ENCODE data around the gene GCHFR.
A peak's percentile ranks its signal among the peaks of the same experiment; 100 is the strongest.

Gene GCHFR

DNA sequence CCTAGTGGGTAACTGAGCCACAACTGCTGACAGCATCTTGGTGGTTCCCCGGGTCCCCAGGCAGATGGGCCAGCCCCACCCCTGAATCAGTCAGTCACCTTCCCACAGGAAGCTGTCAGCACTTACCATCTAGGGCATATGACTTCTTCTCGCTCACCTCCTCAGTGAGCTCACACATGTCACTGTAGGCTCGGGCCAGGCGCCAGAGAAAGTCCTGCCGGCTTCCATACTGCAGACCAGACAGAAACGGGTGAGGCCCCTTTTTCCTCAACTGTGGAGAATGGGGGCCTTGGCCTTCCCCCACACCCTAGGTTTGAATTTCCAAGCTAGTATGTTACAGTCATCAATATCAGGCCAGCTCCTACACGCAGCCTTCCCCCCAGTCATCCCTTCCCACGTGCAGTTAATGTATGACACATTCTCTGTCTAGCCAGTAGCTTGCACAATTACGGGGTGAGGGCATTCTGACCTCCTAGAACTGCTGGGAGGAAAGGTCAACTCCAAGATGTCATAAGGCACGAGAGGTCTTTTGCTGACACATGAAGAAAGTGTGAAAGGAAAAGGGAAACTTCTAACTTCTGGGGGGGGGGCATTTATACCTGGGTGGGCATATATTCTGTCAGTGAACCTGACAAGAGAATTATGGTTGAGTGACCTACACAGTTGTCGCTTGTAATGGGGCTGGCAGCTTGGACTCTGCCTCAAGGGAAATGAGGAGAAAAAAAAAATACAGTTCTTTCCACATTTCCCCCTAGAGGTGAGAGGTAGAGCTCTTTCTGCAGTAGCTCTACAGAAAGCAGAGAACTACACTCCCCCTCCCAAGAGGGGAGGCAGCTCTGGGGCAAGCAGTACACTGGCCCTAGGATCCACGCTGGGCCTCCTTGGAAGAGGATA lies 19.7 kb upstream of the GCHFR start:
- Histone ChIP-seq H3K4me1 (ENCODE audit: control extremely low read depth in 1 of 4, control insufficient read depth in 4 of 4, insufficient read depth in 4 of 4, low read length in 3 of 4) (peaks cover 0 to 35% (median 32%) of the 10 kb centered on the region in 4 experiments), H3K4me3 (ENCODE audit: control insufficient read depth in 1 of 7, extremely low read depth in 1 of 7, insufficient read depth in 4 of 7, low read depth in 2 of 7, low read length in 6 of 7) (no peak overlapping the region), H3K9me3 (ENCODE audit: control extremely low read depth in 1 of 5, control insufficient read depth in 4 of 5, insufficient read depth in 2 of 5, low read depth in 1 of 5, low read length in 4 of 5) (no peaks in the 10 kb centered on the region), H3K36me3 (ENCODE audit: control insufficient read depth in 4 of 4, insufficient read depth in 4 of 4, low read length in 3 of 4) (peaks cover 9 to 68% (median 52%) of the 10 kb centered on the region in 4 experiments), H3K27ac (ENCODE audit: insufficient read depth in 1 of 2, low read depth in 1 of 2, low read length in 2 of 2, poor library complexity in 1 of 2, severe bottlenecking in 2 of 2) (peak overlapping the region in 1 of 2 experiments; percentile 34), H3K27me3 (replicated peaks in 2 of 5; ENCODE audit: control insufficient read depth in 4 of 5, insufficient read depth in 5 of 5, low read length in 4 of 5) (no peaks in the 10 kb centered on the region)
- 95% methylated on average over 10 of the region's 12 CpGs for WGBS (ENCODE audit: insufficient coverage)
- ChIA-PET POLR2A (no interaction called here), CTCF (interaction anchor here (0.6 to 13.4 kb wide), 14 partner anchors 9 to 150 kb away, joined by 3 to 204 read pairs (median 4); partner anchors contain the start of genes C15orf62, RAD51 and VPS18)
- peak in 1 of 3 donors; percentile 26 for DNase-seq

GRCh38 chr15:40744815-40745152 lies 19.1 kb upstream of the GCHFR start:
- CTCF ChIA-PET: interaction anchor here (0.6 to 13.4 kb wide), 11 partner anchors 9 to 150 kb away, joined by 3 to 204 read pairs (median 4); partner anchors contain the start of genes C15orf62, RAD51 and VPS18
- DNase-seq: no peak
- no peak overlapping the region for H3K27ac ChIP-seq (ENCODE audit: insufficient read depth in 1 of 2, low read depth in 1 of 2, low read length in 2 of 2, poor library complexity in 1 of 2, severe bottlenecking in 2 of 2)
- 90% methylated on average over 5 of the region's 5 CpGs for WGBS (ENCODE audit: insufficient coverage)
- POLR2A ChIA-PET: interaction anchor here (0.6 kb wide), 1 partner anchor 355 kb away, joined by 4 read pairs; no protein-coding TSS in a partner anchor
- peaks cover 0 to 35% (median 32%) of the 10 kb centered on the region in 4 experiments for H3K4me1 ChIP-seq (ENCODE audit: control extremely low read depth in 1 of 4, control insufficient read depth in 4 of 4, insufficient read depth in 4 of 4, low read length in 3 of 4)
- no peaks in the 10 kb centered on the region for H3K27me3 ChIP-seq (replicated peaks in 2 of 5; ENCODE audit: control insufficient read depth in 4 of 5, insufficient read depth in 5 of 5, low read length in 4 of 5)
- no peak overlapping the region for H3K4me3 ChIP-seq (ENCODE audit: control insufficient read depth in 1 of 7, extremely low read depth in 1 of 7, insufficient read depth in 4 of 7, low read depth in 2 of 7, low read length in 6 of 7)
- no peaks in the 10 kb centered on the region for H3K9me3 ChIP-seq (ENCODE audit: control extremely low read depth in 1 of 5, control insufficient read depth in 4 of 5, insufficient read depth in 2 of 5, low read depth in 1 of 5, low read length in 4 of 5)
- H3K36me3 ChIP-seq (ENCODE audit: control insufficient read depth in 4 of 4, insufficient read depth in 4 of 4, low read length in 3 of 4): peaks cover 8 to 68% (median 50%) of the 10 kb centered on the region in 4 experiments

DNA sequence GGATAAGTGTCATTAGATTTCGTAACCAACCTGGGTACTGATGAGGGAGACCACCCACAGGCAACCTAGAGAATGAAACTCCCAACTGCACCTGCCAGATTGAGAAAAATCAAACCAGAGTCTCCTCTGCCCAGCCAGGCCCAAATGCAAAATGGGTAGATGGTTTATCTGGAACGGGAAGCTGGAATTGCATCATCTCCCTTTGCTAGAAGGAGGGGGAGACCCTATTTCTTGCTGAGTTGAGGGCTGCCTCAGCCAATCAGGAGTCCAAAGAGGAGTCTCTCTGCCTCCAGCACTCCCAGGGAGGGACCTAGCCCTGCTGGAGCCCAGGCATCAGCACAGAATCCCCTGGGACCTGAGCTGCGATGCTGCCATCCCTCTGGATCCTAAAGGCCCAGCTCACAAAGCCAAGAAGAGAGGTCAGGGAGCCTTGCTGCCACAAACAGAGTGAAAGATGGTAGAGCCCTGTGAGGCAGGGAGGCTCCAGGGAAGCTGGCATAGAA lies 16.9 kb upstream of the GCHFR start:
- CTCF ChIA-PET: interaction anchor here (0.7 to 13.4 kb wide), 10 partner anchors 10 to 145 kb away, joined by 3 to 204 read pairs (median 4); partner anchors contain the start of gene C15orf62
- H3K36me3 ChIP-seq (ENCODE audit: control insufficient read depth in 4 of 4, insufficient read depth in 4 of 4, low read length in 3 of 4): peaks cover 8 to 77% (median 53%) of the 10 kb centered on the region in 4 experiments
- H3K27me3 ChIP-seq (replicated peaks in 2 of 5; ENCODE audit: control insufficient read depth in 4 of 5, insufficient read depth in 5 of 5, low read length in 4 of 5): no peaks in the 10 kb centered on the region
- H3K4me3 ChIP-seq (ENCODE audit: control insufficient read depth in 1 of 7, extremely low read depth in 1 of 7, insufficient read depth in 4 of 7, low read depth in 2 of 7, low read length in 6 of 7): no peak overlapping the region
- WGBS (ENCODE audit: insufficient coverage): 87% methylated on average over 2 of the region's 3 CpGs
- peak overlapping the region in 1 of 2 experiments; percentile 27 for H3K27ac ChIP-seq (ENCODE audit: insufficient read depth in 1 of 2, low read depth in 1 of 2, low read length in 2 of 2, poor library complexity in 1 of 2, severe bottlenecking in 2 of 2)
- DNase-seq: no peak
- H3K9me3 ChIP-seq (ENCODE audit: control extremely low read depth in 1 of 5, control insufficient read depth in 4 of 5, insufficient read depth in 2 of 5, low read depth in 1 of 5, low read length in 4 of 5): no peaks in the 10 kb centered on the region
- POLR2A ChIA-PET: no interaction called here
- H3K4me1 ChIP-seq (ENCODE audit: control extremely low read depth in 1 of 4, control insufficient read depth in 4 of 4, insufficient read depth in 4 of 4, low read length in 3 of 4): peaks cover 0 to 35% (median 32%) of the 10 kb centered on the region in 4 experiments

DNA sequence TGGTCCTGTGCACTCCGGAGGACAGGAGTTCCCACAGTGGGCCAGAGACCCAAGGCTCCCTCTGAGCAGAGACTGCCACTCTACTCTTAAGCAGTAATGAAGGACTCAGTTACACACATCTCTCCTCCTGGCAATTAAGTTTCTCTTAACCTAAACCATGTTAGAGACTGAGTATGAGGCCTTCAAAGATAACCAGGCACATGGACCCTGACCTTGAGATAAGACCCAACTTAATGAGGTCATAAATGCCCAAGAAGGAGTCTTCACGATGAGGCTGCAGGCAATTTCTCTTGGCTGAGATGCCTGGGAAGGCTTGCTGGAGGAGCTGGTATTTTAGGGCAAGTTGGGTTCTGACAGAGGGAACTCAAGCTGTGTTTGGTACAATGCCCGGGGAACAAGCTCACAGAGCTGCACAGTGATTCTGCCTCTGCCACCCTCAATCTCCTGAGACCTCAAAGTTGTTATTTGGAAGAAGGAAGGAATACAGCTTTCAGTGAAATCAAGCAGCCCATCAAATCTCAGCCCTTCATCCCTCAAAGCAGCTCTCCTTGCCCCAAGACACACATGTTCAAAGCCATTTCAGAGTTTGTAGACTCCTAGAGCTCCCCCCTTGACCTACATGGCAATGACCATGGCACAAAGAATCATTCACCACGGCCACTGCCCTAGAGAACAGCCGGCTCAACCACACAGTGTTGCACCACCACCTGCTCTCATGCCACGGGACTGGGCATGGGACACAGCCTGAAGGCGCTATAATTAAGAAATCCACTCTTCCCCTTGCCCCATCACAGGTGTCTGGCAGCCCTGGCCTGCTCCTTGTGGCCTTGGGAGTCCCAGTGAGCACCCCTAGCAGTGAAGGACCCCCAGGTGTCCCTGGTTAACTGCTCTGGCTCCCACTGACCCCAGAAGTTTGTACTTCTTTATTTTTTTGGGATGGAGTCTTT lies 15.9 kb upstream of the GCHFR start:
- H3K36me3 ChIP-seq (ENCODE audit: control insufficient read depth in 4 of 4, insufficient read depth in 4 of 4, low read length in 3 of 4): peaks cover 7 to 75% (median 48%) of the 10 kb centered on the region in 4 experiments
- H3K9me3 ChIP-seq (ENCODE audit: control extremely low read depth in 1 of 5, control insufficient read depth in 4 of 5, insufficient read depth in 2 of 5, low read depth in 1 of 5, low read length in 4 of 5): no peaks in the 10 kb centered on the region
- no peaks in the 10 kb centered on the region for H3K27me3 ChIP-seq (replicated peaks in 2 of 5; ENCODE audit: control insufficient read depth in 4 of 5, insufficient read depth in 5 of 5, low read length in 4 of 5)
- ChIA-PET CTCF (interaction anchor here (0.8 to 13.4 kb wide), 10 partner anchors 8 to 45 kb away, joined by 3 to 204 read pairs (median 3); partner anchors contain the start of gene C15orf62), POLR2A (no interaction called here)
- no peak for DNase-seq
- H3K27ac ChIP-seq (ENCODE audit: insufficient read depth in 1 of 2, low read depth in 1 of 2, low read length in 2 of 2, poor library complexity in 1 of 2, severe bottlenecking in 2 of 2): peak overlapping the region in 1 of 2 experiments; percentile 27
- WGBS (ENCODE audit: insufficient coverage): 95% methylated on average over 6 of the region's 7 CpGs
- peaks cover 0 to 37% (median 34%) of the 10 kb centered on the region in 4 experiments for H3K4me1 ChIP-seq (ENCODE audit: control extremely low read depth in 1 of 4, control insufficient read depth in 4 of 4, insufficient read depth in 4 of 4, low read length in 3 of 4)
- no peak overlapping the region for H3K4me3 ChIP-seq (ENCODE audit: control insufficient read depth in 1 of 7, extremely low read depth in 1 of 7, insufficient read depth in 4 of 7, low read depth in 2 of 7, low read length in 6 of 7)

DNA sequence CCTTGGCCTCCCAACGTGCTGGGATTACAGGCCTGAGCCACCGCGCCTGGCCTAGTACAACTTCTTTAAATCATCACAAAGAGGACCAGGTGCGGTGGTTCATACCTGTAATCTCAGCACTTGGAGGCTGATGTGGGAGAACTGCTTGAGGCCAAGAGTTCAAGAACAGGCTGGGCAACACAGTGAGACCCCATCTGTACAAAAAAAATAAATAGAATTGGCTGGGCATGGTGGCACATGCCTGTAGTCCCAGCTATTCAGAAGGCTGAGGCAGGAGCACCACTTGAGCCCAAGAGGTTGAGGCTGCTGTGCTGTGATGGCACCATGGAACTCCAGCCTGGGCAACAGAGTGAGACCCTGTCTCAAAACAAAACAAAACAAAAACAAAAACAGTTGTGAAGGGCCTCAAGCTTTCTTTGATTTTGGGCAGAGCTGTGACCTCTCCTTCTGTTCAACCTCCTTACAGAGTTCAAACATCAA lies 14.7 kb upstream of the GCHFR start:
- peaks cover 7 to 65% (median 41%) of the 10 kb centered on the region in 4 experiments for H3K36me3 ChIP-seq (ENCODE audit: control insufficient read depth in 4 of 4, insufficient read depth in 4 of 4, low read length in 3 of 4)
- POLR2A ChIA-PET: no interaction called here

DNA sequence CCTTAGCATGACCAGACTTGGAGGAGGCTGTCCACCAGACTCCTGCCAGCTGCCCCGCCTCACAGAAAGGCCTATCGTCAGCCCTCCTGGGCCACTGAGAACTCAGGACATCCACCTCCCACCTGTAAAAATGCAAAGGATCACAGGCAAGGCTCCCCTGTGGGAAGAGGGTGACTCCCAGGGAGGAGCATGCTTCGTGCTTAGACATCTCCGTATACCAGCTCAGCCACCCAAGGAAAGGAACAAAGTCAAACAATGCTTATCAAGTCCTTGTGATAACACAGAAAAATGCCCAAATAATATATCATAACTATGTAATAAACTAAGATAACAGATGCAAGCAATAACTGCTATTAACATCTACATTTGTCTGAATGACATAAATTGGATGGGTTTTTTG lies 13.0 kb upstream of the GCHFR start:
- CTCF ChIA-PET: interaction anchor here (1.2 to 13.4 kb wide), 8 partner anchors 10 to 106 kb away, joined by 3 to 204 read pairs (median 4); partner anchors contain the start of genes C15orf62 and GCHFR

More for the DNA sequence above, 14.7 kb upstream of the GCHFR start:
- Histone ChIP-seq H3K27ac (ENCODE audit: insufficient read depth in 1 of 2, low read depth in 1 of 2, low read length in 2 of 2, poor library complexity in 1 of 2, severe bottlenecking in 2 of 2) (no peak overlapping the region), H3K9me3 (ENCODE audit: control extremely low read depth in 1 of 5, control insufficient read depth in 4 of 5, insufficient read depth in 2 of 5, low read depth in 1 of 5, low read length in 4 of 5) (no peaks in the 10 kb centered on the region), H3K4me3 (ENCODE audit: control insufficient read depth in 1 of 7, extremely low read depth in 1 of 7, insufficient read depth in 4 of 7, low read depth in 2 of 7, low read length in 6 of 7) (no peak overlapping the region), H3K4me1 (ENCODE audit: control extremely low read depth in 1 of 4, control insufficient read depth in 4 of 4, insufficient read depth in 4 of 4, low read length in 3 of 4) (peaks cover 0 to 43% (median 35%) of the 10 kb centered on the region in 4 experiments), H3K27me3 (replicated peaks in 2 of 5; ENCODE audit: control insufficient read depth in 4 of 5, insufficient read depth in 5 of 5, low read length in 4 of 5) (no peaks in the 10 kb centered on the region)
- DNase-seq: no peak
- CTCF ChIA-PET: interaction anchor here (0.6 to 13.4 kb wide), 6 partner anchors 9 to 1805 kb away, joined by 3 to 204 read pairs (median 4); partner anchors contain the start of gene C15orf62
- WGBS (ENCODE audit: insufficient coverage): 100% methylated on average over 2 of the region's 4 CpGs

More for the DNA sequence above, 13.0 kb upstream of the GCHFR start:
- Histone ChIP-seq H3K36me3 (ENCODE audit: control insufficient read depth in 4 of 4, insufficient read depth in 4 of 4, low read length in 3 of 4) (peaks cover 2 to 51% (median 35%) of the 10 kb centered on the region in 4 experiments), H3K27me3 (replicated peaks in 2 of 5; ENCODE audit: control insufficient read depth in 4 of 5, insufficient read depth in 5 of 5, low read length in 4 of 5) (no peaks in the 10 kb centered on the region), H3K9me3 (ENCODE audit: control extremely low read depth in 1 of 5, control insufficient read depth in 4 of 5, insufficient read depth in 2 of 5, low read depth in 1 of 5, low read length in 4 of 5) (no peaks in the 10 kb centered on the region), H3K4me1 (ENCODE audit: control extremely low read depth in 1 of 4, control insufficient read depth in 4 of 4, insufficient read depth in 4 of 4, low read length in 3 of 4) (peaks cover 0 to 37% (median 27%) of the 10 kb centered on the region in 4 experiments), H3K4me3 (ENCODE audit: control insufficient read depth in 1 of 7, extremely low read depth in 1 of 7, insufficient read depth in 4 of 7, low read depth in 2 of 7, low read length in 6 of 7) (no peak overlapping the region), H3K27ac (ENCODE audit: insufficient read depth in 1 of 2, low read depth in 1 of 2, low read length in 2 of 2, poor library complexity in 1 of 2, severe bottlenecking in 2 of 2) (no peak overlapping the region)
- 100% methylated on average over 3 of the region's 4 CpGs for WGBS (ENCODE audit: insufficient coverage)
- POLR2A ChIA-PET: no interaction called here
- DNase-seq: no peak

Data from common myeloid progenitor, CD34-positive (primary cell).